Activated naive CD8-positive, alpha-beta T cell treated with anti-CD3 and anti-CD28 coated beads, Interleukin-2, amount 50 U/mL, for 16 hours (primary cell): ENCODE results near the gene PDE8A.
"Not testable (repeated sequence)": the region's sequence is repeated elsewhere in the genome, so short reads cannot be mapped to it uniquely, and the experiment has no call there.

Source experiments
- DNase-seq: peaks from one replicate; pipeline ENCODE4 v3.0.0-alpha.2; 2020; ENCODE audit warnings: low read depth, low spot score

PDE8A gene

GRCh38 chr15:85172846-85173490, 191.3 kb downstream of the PDE8A start:
- DNase-seq: no peak

DNA sequence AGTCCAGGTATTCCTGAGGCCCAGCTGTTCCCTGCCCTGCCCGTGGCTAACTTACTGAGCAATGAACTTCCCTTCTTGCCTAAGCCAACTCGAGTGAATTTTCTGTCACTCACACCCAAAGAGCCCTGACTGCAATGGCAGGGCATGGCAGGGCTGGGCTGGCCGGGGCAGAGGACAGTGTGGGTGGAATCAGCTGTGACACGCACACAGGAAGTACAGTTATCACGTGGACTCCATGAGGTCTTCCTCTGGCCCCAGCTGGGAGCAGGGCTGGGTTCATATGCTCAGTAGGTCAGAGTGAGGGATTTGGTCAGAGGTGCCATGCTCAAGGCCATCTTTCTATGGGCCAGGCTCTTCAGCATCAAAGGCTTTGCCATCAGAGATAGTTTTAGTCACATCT, 192.0 kb downstream of the PDE8A start:
- DNase-seq: not testable (repeated sequence)

GRCh38 chr15:85174521-85174920, 192.9 kb downstream of the PDE8A start:
- no peak for DNase-seq

DNA sequence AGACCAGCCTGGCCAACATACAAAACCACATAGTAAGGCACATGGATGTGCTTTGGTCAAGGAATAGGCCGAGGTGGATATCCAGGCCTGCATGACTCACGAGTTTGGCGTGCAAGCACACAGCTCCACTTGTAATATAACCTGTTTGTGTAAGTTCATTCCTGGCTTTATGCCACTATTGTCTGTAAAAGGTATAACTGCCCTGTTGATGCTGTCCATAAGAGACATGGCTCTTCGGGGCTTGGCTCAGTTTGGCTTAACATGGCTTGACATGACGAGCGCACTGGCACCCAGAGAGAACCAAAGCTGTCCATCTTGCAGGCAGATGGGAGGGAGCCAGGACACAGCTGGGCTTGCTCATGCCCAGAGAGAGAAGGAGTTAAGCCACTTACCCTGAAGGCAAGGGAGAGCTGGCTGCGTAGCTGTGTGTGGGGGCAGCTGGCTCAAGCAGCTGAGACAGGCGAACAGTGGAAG, 195.4 kb downstream of the PDE8A start:
- DNase-seq: not testable (repeated sequence)

DNA sequence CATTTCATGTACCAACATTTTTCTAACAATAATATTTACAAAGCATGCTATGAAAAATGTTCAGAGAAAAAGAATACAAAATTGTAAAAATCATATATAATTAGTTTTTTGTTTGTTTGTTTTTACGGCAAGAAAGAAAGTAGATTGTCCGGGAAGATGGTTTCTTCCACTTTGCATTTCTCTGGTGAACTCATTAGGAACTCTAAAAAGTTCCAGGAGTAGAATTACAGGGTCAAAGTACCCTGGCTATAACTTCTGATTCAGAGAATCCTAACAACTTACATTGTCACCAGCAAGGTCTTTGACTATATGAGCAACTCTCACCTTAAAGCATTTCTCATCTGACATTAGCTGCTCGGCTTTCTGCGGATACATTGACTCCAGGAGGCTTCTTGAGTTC, 196.7 kb downstream of the PDE8A start:
- DNase-seq: no peak

- no peak for DNase-seq
Observed at GRCh38 chr15:85179700-85180099, 198.0 kb downstream of the PDE8A start.

- not testable (repeated sequence) for DNase-seq
Observed at GRCh38 chr15:85185350-85185749, 203.7 kb downstream of the PDE8A start.

GRCh38 chr15:85188171-85188577, 206.5 kb downstream of the PDE8A start:
- not testable (repeated sequence) for DNase-seq
